Measurements from ENCODE around the gene ODAD4.

The ODAD4 gene, protein sequence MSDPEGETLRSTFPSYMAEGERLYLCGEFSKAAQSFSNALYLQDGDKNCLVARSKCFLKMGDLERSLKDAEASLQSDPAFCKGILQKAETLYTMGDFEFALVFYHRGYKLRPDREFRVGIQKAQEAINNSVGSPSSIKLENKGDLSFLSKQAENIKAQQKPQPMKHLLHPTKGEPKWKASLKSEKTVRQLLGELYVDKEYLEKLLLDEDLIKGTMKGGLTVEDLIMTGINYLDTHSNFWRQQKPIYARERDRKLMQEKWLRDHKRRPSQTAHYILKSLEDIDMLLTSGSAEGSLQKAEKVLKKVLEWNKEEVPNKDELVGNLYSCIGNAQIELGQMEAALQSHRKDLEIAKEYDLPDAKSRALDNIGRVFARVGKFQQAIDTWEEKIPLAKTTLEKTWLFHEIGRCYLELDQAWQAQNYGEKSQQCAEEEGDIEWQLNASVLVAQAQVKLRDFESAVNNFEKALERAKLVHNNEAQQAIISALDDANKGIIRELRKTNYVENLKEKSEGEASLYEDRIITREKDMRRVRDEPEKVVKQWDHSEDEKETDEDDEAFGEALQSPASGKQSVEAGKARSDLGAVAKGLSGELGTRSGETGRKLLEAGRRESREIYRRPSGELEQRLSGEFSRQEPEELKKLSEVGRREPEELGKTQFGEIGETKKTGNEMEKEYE

DNA sequence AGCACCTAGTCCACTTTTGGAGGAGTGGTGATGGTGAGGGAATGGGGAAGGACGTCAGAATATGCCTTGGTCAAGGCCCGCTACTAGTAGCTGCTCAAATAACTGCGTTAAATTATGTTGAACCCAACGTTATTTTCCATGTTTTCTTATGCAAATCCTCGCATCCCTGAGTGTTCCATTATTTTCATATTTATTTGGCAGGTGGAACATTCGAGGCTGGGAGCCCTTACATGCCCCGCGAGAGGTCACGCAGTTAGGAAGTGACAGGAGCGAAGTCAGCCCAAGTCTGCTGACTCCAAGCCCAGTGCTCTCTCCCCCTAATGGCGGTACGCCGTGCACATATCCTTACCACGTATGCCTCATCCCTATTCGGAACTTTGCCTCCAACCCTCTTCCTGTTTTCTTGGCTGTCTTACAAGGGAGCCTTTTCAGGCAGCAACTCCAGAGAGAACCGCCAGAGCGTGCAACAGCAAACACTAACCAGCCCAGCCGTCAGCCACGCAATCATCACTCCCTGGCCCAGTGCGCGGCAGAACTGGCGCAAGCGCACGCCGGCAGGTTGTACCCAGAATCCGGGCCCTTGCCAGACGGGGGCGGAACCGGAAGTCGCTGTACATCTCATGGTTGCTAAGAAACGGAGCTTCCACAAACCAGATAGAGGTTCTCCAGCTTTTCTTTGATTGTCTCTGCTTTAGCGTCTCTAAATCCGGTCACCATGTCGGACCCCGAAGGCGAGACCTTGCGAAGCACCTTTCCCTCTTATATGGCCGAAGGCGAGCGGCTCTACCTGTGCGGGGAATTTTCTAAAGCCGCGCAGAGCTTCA lies at the start of gene ODAD4:
Gene ODAD4 (plus strand): TSS at position 609 of the 824 bp plus-strand sequence. CDS start 107 bp downstream, at position 716.
- peak; percentile 87 to 92 for DNase-seq

DNA sequence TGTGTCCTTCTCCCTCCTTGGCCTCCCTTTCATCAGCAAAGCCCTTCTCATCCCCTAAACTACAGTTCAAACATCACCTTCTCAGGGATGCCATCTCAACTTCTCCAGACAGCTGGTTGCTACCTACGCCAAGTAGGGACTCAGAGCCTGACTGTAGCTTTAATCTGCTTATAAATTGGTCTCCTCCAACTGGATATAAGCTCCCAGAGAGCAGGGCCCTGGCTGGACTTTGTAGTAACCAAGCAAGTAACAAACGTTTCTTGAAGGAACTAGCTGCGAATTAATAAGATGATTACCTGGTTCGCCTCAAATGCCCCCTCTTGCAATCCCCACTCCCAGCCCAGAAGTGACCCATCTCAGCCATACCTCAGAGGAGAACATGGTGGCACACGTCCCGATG lies 47.7 kb upstream of the ODAD4 start:
- no peak for DNase-seq

DNA sequence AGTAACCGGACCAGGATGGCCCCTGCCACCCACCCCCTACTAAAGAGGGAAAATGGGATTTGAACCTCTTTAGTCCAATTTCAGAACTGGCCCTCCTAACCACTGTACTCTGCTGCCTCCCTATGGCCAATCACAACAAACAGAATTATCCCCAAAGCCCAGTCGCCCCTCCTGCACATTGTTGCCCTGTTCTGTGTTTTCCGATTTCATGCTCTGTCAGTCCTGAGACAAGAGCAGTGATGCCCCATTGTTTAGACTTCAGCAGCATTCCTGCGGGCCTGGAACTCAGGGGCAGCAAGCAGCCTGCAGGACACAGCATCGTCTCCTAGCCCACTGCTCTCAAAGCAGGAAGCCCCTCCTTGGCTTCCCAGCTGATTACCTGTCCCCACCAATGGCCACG lies 44.7 kb upstream of the ODAD4 start:
- no peak for DNase-seq

DNA sequence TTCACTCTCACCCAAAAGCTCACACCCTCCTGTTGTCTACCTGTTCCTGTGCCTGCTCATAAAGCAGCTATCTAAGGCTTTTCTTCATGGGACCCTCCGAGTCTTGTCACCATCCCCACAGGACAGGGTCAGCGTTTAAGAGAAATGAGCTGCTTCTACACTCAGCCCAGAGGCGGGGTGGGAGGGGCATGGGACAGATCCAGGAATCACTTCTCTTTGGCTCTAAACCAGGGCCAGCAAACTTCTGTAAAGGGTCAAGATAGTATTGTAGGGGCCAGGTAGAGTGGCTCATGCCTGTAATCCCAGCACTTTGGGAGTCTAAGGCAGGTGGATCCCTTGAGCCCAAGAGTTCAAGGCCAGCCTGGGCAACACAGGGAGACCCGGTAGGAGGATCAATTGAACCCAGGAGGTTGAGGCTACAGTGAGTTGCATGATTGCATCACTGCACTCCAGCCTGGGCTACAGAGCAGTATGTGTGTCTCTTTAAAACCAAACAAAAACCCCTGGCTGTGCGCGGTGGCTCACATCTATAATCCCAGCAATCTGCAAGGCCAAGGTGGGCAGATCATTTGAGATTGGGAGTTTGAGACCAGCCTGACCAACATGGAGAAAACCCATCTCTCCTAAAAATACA lies 42.0 kb upstream of the ODAD4 start:
- no peak for DNase-seq

DNA sequence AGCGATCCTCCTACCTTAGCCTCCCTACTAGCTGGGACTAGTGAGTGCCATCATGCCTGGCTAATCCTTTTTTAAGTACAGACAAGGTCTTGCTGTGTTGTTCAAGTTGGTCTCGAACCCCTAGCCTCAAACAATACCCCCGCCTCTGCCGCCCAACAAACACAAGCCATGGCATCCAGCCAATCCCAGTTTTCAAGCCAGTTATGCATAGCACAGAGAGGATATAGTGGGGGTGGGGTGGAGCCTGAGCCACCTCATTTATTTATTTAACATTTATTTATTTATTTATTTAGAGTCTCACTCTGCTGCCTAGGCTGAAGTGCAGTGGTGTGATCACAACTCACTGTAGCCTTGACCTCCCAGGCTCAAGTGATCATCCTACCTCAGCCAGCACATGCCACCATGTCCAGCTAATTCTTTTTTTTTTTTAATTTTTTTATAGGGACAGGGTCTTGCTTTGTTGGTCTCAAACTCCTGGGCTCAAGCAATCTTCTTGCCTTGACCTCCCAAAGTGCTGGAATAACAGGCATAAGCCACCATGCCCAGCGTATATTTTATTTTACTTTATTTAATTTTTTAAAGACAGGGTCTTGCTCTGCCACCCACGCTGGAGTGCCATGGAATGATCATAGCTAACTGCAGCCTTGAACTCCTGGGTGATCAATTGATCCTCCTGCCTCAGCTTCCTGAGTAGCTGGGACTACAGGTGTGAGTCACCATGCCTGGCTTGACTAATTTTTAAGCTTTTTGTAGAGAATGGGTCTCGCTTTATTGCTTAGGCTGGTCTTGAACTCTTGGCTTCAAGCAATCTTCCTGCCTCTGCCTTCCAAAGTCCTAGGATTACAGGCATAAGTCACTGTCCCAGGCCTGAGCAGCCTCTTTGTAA lies 39.0 kb upstream of the ODAD4 start:
- no peak for DNase-seq

DNA sequence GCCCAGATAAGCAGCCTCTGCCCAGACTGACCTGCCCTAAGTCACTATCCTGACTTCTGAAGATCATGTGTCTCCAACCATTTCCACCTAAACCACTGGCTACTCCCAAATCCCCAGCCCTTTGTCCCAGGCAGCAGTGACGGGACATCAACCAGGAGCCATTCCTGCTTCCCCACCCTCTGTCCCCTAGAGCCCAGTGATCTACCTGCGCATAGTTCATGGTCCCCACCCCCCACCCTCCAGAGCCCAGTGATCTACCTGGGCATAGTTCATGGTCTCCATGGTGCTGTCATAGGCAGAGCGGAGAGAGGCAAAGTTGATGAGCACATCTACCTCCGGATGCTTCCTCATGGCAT lies 38.4 kb upstream of the ODAD4 start:
- DNase-seq = no peak

DNA sequence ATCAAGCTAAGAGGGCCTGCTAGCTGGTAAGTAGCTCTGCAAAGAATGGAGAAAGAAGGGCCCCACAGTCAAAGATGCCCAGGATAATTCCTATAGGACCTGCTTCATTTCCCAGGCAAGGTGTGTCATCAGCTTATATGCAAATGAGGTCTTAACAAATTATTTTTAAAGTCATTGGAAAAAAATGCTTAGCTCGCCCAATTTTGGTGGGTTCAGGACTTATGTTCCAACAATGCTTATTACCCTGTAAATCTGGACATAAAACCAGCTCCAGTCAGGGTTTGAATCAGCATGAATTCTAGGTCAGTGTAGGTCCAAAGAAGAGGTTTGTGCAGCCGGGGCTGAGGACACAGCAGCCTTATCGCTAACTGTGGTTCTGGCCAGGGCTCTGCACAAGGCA lies 37.0 kb upstream of the ODAD4 start:
- no peak for DNase-seq

DNA sequence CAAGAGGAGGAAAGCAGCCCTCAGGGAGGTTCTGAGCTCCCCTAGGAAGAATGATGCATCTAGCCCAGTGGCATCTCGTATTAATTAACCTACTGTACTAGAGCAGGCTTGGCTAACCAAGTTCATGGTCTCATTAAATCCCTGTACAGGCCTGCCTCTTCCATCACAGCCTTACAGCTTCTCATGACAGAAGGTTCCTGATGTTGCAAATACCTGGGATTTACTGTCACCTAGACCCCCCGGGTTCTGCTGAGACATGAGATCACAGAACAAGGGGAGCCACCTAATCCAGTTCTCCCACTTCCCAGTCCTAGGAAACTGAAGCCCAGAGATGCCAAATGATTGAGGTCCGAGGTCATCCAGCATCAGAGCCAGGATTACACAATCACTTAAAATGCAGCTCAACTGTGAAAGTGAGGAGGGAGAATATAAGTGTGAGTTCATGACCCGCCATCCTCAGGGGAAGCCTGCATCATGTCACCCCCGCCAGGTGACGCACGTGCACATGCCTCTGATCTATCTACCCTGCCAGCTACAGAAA lies 35.6 kb upstream of the ODAD4 start:
- DNase-seq = no peak

DNA sequence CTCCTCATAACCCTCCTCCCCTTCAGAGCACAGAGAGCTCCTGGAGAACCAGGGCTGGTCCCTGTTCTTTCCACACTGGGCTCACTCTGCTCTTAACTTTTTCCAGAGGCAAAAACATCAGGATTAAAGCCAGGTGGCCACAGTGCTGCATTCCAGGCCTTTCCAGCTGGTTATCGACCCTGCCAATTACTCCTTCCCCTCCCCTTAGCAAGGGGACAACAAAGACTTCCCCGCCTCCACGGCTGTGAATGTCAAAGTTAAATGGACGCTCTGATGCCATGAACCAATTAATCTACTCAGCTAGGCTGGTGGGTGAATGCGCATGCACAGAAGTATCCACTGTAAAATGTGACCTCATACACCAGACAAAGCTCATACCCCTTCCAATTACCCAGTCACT lies 34.8 kb upstream of the ODAD4 start:
- no peak for DNase-seq

DNA sequence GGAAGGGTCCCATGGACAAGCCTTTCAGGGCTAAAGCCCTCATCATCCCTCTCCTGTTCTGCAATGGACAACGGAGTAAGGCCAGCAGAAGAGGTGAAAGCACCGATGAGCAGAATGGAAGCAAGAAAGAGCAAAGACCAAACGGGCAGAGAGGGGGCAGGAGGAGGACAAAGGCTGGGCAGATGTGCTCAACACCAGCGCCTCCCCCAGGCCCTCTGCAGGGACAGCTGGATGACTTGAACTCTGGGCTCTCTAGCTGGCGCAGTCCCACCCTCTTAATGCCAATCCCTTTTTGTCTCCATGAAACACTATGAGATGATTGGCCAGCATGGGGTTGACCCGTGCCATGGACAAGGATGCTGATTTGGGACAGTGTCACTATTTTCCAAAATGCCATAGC lies 33.7 kb upstream of the ODAD4 start:
- no peak for DNase-seq

DNA sequence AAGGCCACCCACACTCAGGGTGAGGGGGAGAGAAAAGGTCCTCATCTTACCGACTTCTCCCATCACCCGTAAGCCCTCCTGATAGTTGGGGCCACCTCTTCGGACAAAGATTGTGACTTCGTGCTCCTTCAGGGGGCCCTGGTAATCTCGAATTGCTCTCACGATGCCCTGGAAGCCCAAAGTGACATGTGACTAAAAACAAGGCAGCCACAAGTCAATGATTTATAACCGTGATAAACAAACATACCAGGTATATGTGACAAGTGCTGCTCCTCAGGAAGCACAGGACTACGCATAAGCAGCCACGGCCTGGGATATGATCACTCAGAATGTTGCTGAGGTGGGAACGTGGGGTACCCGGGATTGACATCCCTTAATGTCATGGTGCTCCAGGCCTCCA lies 28.8 kb upstream of the ODAD4 start:
- DNase-seq = no peak

DNA sequence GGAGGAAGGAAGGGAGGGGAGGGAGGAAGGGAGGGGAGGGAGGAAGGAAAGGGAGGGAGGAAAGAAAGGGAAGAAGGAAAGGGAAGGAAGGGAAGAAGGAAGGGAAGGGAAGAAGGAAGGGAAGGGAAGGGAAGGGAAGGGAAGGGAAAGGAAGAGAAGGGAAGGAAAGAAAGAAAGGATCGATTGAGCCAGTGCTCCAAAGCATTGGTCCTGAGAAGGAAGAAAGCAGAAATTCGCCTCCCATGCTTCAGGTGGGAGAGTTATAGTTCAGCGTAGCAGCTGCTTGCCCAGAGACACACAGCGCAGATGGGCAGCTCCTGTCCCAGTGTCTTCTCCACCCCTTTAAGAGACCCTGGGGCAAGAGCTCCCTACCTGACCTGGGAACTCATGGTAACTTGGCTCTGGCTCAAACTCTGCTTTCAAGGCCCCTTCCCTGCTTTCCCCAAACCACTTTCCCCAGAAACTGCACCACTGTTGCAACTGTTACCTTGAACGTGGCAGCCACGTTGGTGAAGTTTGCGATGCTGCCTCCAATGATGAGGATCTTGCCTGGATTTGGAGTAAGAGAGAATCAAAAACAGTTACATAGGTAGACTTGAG lies 26.1 kb upstream of the ODAD4 start:
- DNase-seq = no peak

DNA sequence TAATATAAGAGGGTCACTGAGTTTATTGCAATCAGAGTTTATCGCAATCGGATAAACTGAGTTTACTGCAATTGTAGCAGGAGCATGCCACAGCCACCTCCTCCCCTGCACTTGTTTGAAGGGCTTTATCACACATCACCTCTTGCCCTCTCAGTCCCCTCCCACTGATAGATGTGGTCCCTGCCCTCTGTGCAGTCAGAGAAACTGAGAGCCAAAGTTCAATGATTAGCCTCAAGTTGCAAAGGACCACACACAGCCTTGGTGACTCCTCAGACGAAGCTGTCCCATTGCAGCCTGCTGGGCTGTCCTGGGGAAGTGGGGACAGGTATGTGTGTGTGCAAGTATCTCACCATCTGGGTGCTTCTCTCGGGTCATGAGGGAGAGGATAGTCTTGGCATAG lies 25.2 kb upstream of the ODAD4 start:
- DNase-seq = no peak

DNA sequence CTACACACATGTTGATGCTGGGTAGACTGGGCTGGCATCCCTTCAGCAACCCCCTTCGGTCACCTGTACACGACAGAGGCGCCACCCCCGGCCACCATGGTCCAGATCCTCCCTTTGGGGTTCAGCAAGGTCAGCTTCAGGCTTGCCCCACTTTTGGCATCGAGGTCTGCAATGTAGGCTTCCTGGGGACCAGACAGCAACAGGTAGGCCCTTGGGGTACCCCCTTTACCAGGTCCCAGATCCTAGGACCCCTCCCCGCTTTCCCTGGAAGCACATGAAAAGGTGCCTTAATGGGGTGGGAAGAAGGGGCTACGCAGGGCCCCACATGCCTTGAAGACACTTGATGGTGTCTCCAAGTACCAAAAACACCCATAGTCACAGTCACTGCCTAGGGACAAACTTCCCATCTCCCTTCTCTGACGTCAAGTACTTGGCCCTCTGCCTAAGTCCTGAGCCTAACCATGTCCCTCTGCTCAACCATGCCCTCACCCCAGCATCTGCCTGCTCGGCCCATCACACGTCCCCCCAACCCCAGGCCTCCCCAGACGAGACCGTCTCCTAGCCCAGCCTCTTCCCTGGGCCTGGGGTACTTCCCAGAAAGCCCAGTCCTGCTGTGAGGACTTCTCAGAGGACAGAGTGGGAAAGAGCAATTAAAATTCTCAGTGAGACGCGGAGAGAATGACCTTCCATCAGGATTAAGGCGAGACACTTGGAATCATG lies 23.8 kb upstream of the ODAD4 start:
- peak in 1 of 2 experiments; percentile 61 for DNase-seq

DNA sequence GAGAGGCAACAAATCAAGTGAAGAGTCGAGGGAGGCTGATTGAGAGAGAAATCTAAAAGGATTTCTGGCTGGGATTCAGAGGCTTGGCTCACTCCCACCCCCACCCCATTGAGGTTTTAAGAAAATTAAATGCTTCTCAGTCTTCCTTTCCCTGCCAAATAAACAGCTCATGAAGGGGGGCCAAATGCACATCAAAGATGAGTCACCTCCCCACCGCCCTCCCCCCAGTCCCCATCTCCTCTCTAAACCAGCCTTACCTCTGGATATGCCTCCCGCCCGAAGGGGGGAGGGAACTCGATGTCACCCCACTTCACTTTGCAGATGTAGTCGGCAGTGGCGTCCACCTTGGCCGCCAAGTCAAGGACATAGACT lies 23.2 kb upstream of the ODAD4 start:
- DNase-seq = peak; percentile 44 to 61

DNA sequence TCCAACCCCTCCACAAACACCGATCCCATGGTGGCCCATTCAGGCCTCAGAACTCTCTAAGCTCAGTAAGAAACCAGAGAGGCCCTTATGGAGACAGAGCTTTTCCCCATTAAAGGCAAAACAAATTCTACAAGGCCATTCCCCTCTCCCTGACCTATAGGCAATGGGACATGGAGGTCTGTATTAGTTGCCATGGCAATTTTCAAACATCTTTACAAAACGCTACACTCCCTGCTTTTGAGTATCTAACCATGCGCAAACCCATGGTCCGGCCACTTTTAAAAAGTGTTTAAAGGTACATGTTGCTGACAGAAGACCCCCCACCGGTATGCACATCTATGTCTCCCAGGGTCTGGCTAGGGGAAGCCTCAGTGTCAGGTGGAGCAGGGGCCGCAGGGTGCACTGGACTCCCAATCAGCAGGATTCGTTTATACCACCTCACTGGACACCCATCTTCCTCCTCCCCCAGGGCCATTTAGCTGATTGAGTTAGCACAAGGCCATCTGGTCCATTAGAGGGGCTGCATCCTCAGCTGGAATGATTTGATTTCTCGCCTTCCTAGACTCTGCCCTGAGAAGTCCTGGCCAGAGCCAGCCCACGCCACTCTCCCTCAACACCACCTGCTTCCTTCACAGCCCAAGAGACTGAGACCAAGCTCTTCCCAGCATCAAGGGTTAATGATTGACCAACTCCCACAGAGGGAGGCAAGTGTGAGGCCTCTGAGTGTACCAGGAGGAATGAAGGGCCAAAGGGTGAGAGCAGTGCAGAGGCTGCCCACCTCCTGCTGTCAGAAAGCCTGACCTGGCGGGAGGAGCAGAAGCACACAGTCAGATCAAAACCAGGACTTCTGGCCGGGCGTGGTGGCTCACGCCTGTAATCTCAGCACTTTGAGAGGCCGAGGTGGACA lies 22.5 kb upstream of the ODAD4 start:
- no peak for DNase-seq

DNA sequence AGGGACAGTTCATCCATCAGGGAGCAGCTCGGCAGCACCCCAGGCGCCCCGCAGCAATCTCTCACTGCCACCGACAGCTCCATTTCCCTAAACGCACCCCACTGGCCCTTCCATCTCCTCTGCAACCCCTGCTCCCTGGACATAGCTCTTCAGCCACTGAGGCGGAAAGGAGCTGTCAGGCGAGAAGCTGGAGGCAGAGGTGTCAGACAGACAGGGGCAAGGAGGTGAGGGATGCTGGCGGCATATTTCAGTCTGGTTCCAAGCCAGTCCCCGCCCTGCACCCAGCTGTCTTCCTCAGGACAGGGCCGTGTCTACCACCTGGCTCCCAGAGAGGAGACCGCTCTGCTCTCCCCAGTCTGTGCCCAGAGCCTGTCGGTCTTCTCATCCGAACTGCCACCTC lies 21.3 kb upstream of the ODAD4 start:
- no peak for DNase-seq

DNA sequence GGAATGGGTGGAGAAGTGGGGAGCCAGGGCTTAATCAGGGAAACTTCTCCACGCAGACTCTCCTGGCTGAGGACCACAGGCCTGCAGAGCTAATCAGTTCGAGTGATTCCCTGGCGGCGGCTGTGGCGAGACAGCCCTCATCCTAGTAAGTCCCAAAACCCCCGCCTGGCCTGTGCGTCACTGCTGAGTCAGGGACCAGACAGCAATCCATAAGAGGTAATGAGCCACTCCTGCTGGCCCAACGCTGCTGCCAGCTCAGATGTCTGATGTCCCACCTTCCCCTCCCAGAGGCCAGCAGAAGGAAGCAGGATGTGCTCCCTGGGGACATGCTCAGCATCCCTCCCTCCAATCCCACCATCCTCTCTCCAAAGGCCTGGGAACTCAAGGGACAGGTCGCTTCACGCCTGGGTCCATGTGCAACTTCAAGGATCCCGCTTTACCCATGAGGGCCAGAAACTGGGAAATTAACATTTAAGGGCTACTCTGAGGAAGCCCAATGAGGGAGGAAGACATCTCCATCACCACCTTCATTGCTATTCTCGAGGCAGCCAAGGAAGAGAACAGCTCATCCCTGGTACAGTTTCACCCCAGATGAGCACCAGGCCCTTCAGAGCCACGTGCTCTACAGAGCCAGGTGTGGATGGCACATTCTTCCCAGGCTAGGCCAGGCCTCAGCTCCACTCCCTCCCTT lies 19.6 kb upstream of the ODAD4 start:
- DNase-seq = no peak

DNA sequence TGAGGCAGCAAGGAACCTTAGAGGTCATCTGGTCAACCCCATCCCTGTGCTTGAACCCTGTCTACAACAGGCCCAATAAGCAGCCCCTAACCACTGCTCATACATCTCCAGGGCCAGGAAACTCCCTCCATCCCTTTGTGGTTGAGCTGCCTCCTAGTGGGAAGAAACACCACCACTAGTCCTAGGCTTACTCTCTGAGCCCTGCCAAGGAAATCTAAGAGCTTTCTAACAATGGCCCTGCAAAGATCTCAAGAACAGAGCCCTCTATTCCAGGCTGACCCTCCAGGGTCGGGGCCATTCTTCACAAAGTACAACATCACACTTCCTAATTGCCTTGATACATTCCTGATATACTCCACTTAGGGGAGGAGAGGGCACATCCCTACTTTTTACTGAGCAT lies 17.5 kb upstream of the ODAD4 start:
- DNase-seq = no peak

Measured in NCI-H187 (cell line).